Natural killer cell (primary cell): ENCODE measurements around the gene LIFR. TPM values are rescaled to one million over a fixed set of nuclear protein-coding genes. Genes with fewer than 3 reads are reported as not detected.

Source experiments
- ATAC-seq, 3 donors: fragments of 150-1000 bp in 2 of 3; fragments of 200-7000 bp in 1 of 3; cut with Tn5 transposase; 1 replicate in 1 of 3; 2 replicates in 2 of 3; pipeline ENCODE4 v1.10.0; 2021; ENCODE audit warnings: mild to moderate bottlenecking in 2 of 3, moderate library complexity in 2 of 3
- DNase-seq, 2 donors: peaks; one replicate each; pipeline versions ENCODE4 v3.0.0 to v3.0.0-alpha.2; 2013 to 2021; ENCODE audit warnings: mixed read lengths in 1 of 2
- H3K27ac ChIP-seq: one replicate; pipeline ENCODE4 v1.5.1; 2013; ENCODE audit warnings: mild to moderate bottlenecking, low read length
- H3K27me3 ChIP-seq: one replicate; pipeline ENCODE4 v1.6.1; 2013; ENCODE audit warnings: low read length; ENCODE audit not compliant: control insufficient read depth, insufficient read depth
- H3K36me3 ChIP-seq: one replicate; pipeline ENCODE4 v1.6.1; 2013; ENCODE audit warnings: low read length; ENCODE audit not compliant: control insufficient read depth, insufficient read depth
- H3K4me1 ChIP-seq: one replicate; pipeline ENCODE4 v1.6.1; 2013; ENCODE audit warnings: low read length; ENCODE audit not compliant: control insufficient read depth, insufficient read depth
- H3K4me3 ChIP-seq: one replicate; pipeline ENCODE4 v1.5.1; 2013; ENCODE audit warnings: low read length
- H3K9me3 ChIP-seq: one replicate; pipeline ENCODE4 v1.6.1; 2013; ENCODE audit warnings: low read length; ENCODE audit not compliant: control insufficient read depth, insufficient read depth
- H3K27ac Mint-ChIP-seq, 2 donors: one replicate each; pipeline ENCODE4 v1.8.0; 2022; ENCODE audit warnings: mild to moderate bottlenecking in 2 of 2, mixed read lengths in 2 of 2, moderate library complexity in 1 of 2
- H3K27me3 Mint-ChIP-seq, 2 donors: one replicate each; pipeline ENCODE4 v1.8.0; 2022; ENCODE audit warnings: low read depth in 2 of 2, mixed read lengths in 2 of 2
- H3K36me3 Mint-ChIP-seq: one replicate; pipeline ENCODE4 v1.8.0; 2022; ENCODE audit warnings: mixed read lengths
- H3K4me1 Mint-ChIP-seq, 2 donors: one replicate each; pipeline ENCODE4 v1.8.0; 2022; ENCODE audit warnings: mixed read lengths in 2 of 2
- H3K4me3 Mint-ChIP-seq: one replicate; pipeline ENCODE4 v1.8.0; 2022; ENCODE audit warnings: mild to moderate bottlenecking, moderate library complexity, mixed read lengths
- H3K9me3 Mint-ChIP-seq, 2 donors: one replicate each; pipeline ENCODE4 v1.8.0; 2022; ENCODE audit warnings: mixed read lengths in 2 of 2
- CTCF ChIP-seq: fragments of 200-600 bp; IDR thresholded peaks from one replicate; pipeline ENCODE4 v1.8.0; 2022; ENCODE audit warnings: antibody characterized with exemption
- WGBS: methylation state at CpG from one replicate; pipeline ENCODE4 v1.1.7; 2013; ENCODE audit warnings: missing lambda C conversion rate; ENCODE audit not compliant: insufficient coverage; 5-methylcytosine and 5-hydroxymethylcytosine counted together
- intact Hi-C: fragments of 100-400 bp; cut with micrococcal nuclease; formaldehyde crosslinking; loops from one replicate; pipeline ENCODE4 v1.14.2; 2022
- total RNA-seq, 4 donors: library from RNA; stranded (reverse); fragments of 120-200 nt in 1 of 4; gene quantifications; one replicate each; pipeline versions ENCODE4 v1.2.3 to v1.2.4, GENCODE V29; 2013 to 2022

Gene LIFR
- total RNA-seq, 3 donors from 2014 or later (not counting 1 experiment from before 2014, with no cell fraction given) = not detected

GRCh38 chr5:38465702-38466423 lies 90.6 kb downstream of the LIFR start:
- Histone ChIP-seq H3K4me1 (peaks cover 7% of the 10 kb centered on the region), H3K4me3 (no peak overlapping the region), H3K27ac (no peak overlapping the region), H3K27me3 (peaks cover 32% of the 10 kb centered on the region), H3K36me3 (no peaks in the 10 kb centered on the region), H3K9me3 (no peaks in the 10 kb centered on the region)
- Mint-ChIP-seq H3K4me3 (no peak overlapping the region), H3K27ac (no peak overlapping the region), H3K36me3 (no peaks in the 10 kb centered on the region), H3K9me3 (no peaks in the 10 kb centered on the region), H3K4me1 (peaks cover 6 to 7% of the 10 kb centered on the region in 2 donors), H3K27me3 (peaks cover 20 to 33% of the 10 kb centered on the region in 2 donors)
- TF ChIP-seq CTCF = no peak
- intact Hi-C loops = no loop called here
- no peak for ATAC-seq
- WGBS = 89% methylated on average over 9 of the region's 9 CpGs
- DNase-seq = no peak

- Mint-ChIP-seq H3K4me1 (peaks cover 6 to 7% of the 10 kb centered on the region in 2 donors), H3K27ac (no peak overlapping the region), H3K36me3 (no peaks in the 10 kb centered on the region), H3K4me3 (no peak overlapping the region), H3K9me3 (no peaks in the 10 kb centered on the region), H3K27me3 (peaks cover 27 to 41% of the 10 kb centered on the region in 2 donors)
- intact Hi-C loops = no loop called here
- peaks cover 7% of the 10 kb centered on the region for H3K4me1 ChIP-seq
- ATAC-seq (no peak), DNase-seq (no peak)
- no peak for TF ChIP-seq CTCF
- H3K36me3 ChIP-seq = no peaks in the 10 kb centered on the region
- no peaks in the 10 kb centered on the region for H3K9me3 ChIP-seq
- 76% methylated on average over 2 of the region's 2 CpGs for WGBS
- no peak overlapping the region for H3K4me3 ChIP-seq
- H3K27me3 ChIP-seq = peaks cover 40% of the 10 kb centered on the region
- H3K27ac ChIP-seq = no peak overlapping the region
Measured at GRCh38 chr5:38465061-38465460, 91.4 kb downstream of the LIFR start.

GRCh38 chr5:38463634-38464521 lies 92.6 kb downstream of the LIFR start:
- no peak overlapping the region for H3K27ac Mint-ChIP-seq
- H3K9me3 Mint-ChIP-seq = no peaks in the 10 kb centered on the region
- 80% methylated on average over 9 of the region's 10 CpGs for WGBS

More at GRCh38 chr5:38463634-38464521, 92.6 kb downstream of the LIFR start:
- intact Hi-C loops = no loop called here
- Histone ChIP-seq H3K27ac (no peak overlapping the region), H3K4me1 (peaks cover 7% of the 10 kb centered on the region), H3K4me3 (no peak overlapping the region), H3K36me3 (no peaks in the 10 kb centered on the region), H3K9me3 (no peaks in the 10 kb centered on the region), H3K27me3 (peaks cover 49% of the 10 kb centered on the region)
- Mint-ChIP-seq H3K4me1 (peaks cover 6 to 7% of the 10 kb centered on the region in 2 donors), H3K27me3 (peaks cover 27 to 43% of the 10 kb centered on the region in 2 donors), H3K4me3 (no peak overlapping the region), H3K36me3 (no peaks in the 10 kb centered on the region)
- no peak for TF ChIP-seq CTCF
- DNase-seq = no peak
- no peak for ATAC-seq
